HG03066 (cell line): ENCODE data around the gene TMEM273.
"Not testable (repeated sequence)": the region's sequence is repeated elsewhere in the genome, so short reads cannot be mapped to it uniquely, and the experiment has no call there.

Experiments
- ATAC-seq: cut with Tn5 transposase; IDR thresholded peaks from one replicate; pipeline ENCODE4 v1.9.1; 2021; ENCODE audit warnings: low read depth; ENCODE audit not compliant: unreplicated experiment

The TMEM273 gene

GRCh38 chr10:49207113-49207512 lies 18.9 kb upstream of the TMEM273 start:
- no peak for ATAC-seq

GRCh38 chr10:49205206-49205605 lies 17.0 kb upstream of the TMEM273 start:
- ATAC-seq: no peak

GRCh38 chr10:49204119-49204518 lies 15.9 kb upstream of the TMEM273 start:
- ATAC-seq: no peak

- no peak for ATAC-seq
These were observed 14.1 kb upstream of the TMEM273 start for GRCh38 chr10:49202266-49202665.

- no peak for ATAC-seq
These were observed 12.7 kb upstream of the TMEM273 start for GRCh38 chr10:49200854-49201253.

- ATAC-seq: no peak
These were observed 9.0 kb upstream of the TMEM273 start for GRCh38 chr10:49197171-49197570.

- not testable (repeated sequence) for ATAC-seq
These were observed 7.7 kb upstream of the TMEM273 start for GRCh38 chr10:49195864-49196263.

GRCh38 chr10:49194212-49194920 lies 6.2 kb upstream of the TMEM273 start:
- no peak for ATAC-seq

GRCh38 chr10:49191349-49191748 lies 3.2 kb upstream of the TMEM273 start:
- ATAC-seq: no peak

GRCh38 chr10:49189422-49189821 lies 1.2 kb upstream of the TMEM273 start:
- ATAC-seq: no peak

- ATAC-seq: no peak
These were observed 1.1 kb downstream of the TMEM273 start for GRCh38 chr10:49187044-49187484.

- ATAC-seq: no peak
These were observed 1.6 kb downstream of the TMEM273 start for GRCh38 chr10:49186613-49187012.

GRCh38 chr10:49185213-49185612 lies 3.0 kb downstream of the TMEM273 start:
- ATAC-seq: no peak

- no peak for ATAC-seq
These were observed 3.5 kb downstream of the TMEM273 start for GRCh38 chr10:49184642-49185111.

- ATAC-seq: no peak
These were observed 4.3 kb downstream of the TMEM273 start for GRCh38 chr10:49183596-49184542.

- ATAC-seq: no peak
These were observed 5.4 kb downstream of the TMEM273 start for GRCh38 chr10:49182776-49183175.

- no peak for ATAC-seq
These were observed 7.7 kb downstream of the TMEM273 start for GRCh38 chr10:49180444-49180860.

GRCh38 chr10:49179699-49180443 lies 8.3 kb downstream of the TMEM273 start:
- no peak for ATAC-seq

GRCh38 chr10:49178489-49179471 lies 9.4 kb downstream of the TMEM273 start:
- no peak for ATAC-seq
